Measurements from ENCODE around the gene HARS1.
A peak's percentile ranks its signal among the peaks of the same experiment; 100 is the strongest.

The HARS1 gene

GRCh38 chr5:140647042-140647419 is 44.1 kb downstream of the HARS1 start:
- Histone ChIP-seq H3K9me2 (ENCODE audit: low read depth, low read length) (no peaks in the 10 kb centered on the region), H3K27me3 (ENCODE audit: insufficient read depth, low read length) (no peaks in the 10 kb centered on the region), H3K36me3 (ENCODE audit: insufficient read depth, low read length) (peaks cover 63% of the 10 kb centered on the region), H3K4me1 (ENCODE audit: insufficient read depth, low read length, severe bottlenecking) (peaks cover 23% of the 10 kb centered on the region), H3K4me2 (ENCODE audit: low read length) (peak overlapping the region; percentile 92), H4K20me1 (ENCODE audit: insufficient read depth, low read length) (no peaks in the 10 kb centered on the region), H3K9me3 (ENCODE audit: low read length) (no peaks in the 10 kb centered on the region), H3K27ac (ENCODE audit: low read depth, low read length, poor library complexity, severe bottlenecking) (peak overlapping the region; percentile 17), H3K79me2 (ENCODE audit: insufficient read depth, low read length) (peaks cover 19% of the 10 kb centered on the region), H3F3A (ENCODE audit: insufficient read depth, low read length) (no peaks in the 10 kb centered on the region), H3K4me3 (ENCODE audit: low read depth, low read length, poor library complexity, severe bottlenecking) (peak overlapping the region; percentile 97), H2AFZ (ENCODE audit: low read length) (0 out of 2 replicates have a peak overlapping the region, but pooled peaks have one; percentile 11), H3K9ac (ENCODE audit: low read length) (peak overlapping the region; percentile 93)
- no peak for TF ChIP-seq EZH2 (IDR thresholded peaks at IDR 0.05; ENCODE audit: borderline replicate concordance, low read length)
- TF ChIP-seq CTCF (IDR thresholded peaks at IDR 0.05; ENCODE audit: low read length) = no peak

GRCh38 chr5:140642718-140643117 is 48.5 kb downstream of the HARS1 start:
- no peaks in the 10 kb centered on the region for H3K9me2 ChIP-seq (ENCODE audit: low read depth, low read length)
- H3K27me3 ChIP-seq (ENCODE audit: insufficient read depth, low read length) = no peaks in the 10 kb centered on the region
- no peak overlapping the region for H3K27ac ChIP-seq (ENCODE audit: low read depth, low read length, poor library complexity, severe bottlenecking)
- no peaks in the 10 kb centered on the region for H4K20me1 ChIP-seq (ENCODE audit: insufficient read depth, low read length)
- no peak overlapping the region for H3K9ac ChIP-seq (ENCODE audit: low read length)
- no peaks in the 10 kb centered on the region for H3F3A ChIP-seq (ENCODE audit: insufficient read depth, low read length)
- no peak overlapping the region for H3K4me2 ChIP-seq (ENCODE audit: low read length)
- TF ChIP-seq CTCF (IDR thresholded peaks at IDR 0.05; ENCODE audit: low read length) = no peak
- TF ChIP-seq EZH2 (IDR thresholded peaks at IDR 0.05; ENCODE audit: borderline replicate concordance, low read length) = no peak
- H2AFZ ChIP-seq (ENCODE audit: low read length) = no peak overlapping the region
- H3K9me3 ChIP-seq (ENCODE audit: low read length) = no peaks in the 10 kb centered on the region
- H3K36me3 ChIP-seq (ENCODE audit: insufficient read depth, low read length) = peaks cover 52% of the 10 kb centered on the region; the same call in 1 of the 2 replicates
- peaks cover 37% of the 10 kb centered on the region for H3K4me1 ChIP-seq (ENCODE audit: insufficient read depth, low read length, severe bottlenecking)
- no peak overlapping the region for H3K4me3 ChIP-seq (ENCODE audit: low read depth, low read length, poor library complexity, severe bottlenecking)
- H3K79me2 ChIP-seq (ENCODE audit: insufficient read depth, low read length) = peaks cover 11% of the 10 kb centered on the region

- H3F3A ChIP-seq (ENCODE audit: insufficient read depth, low read length) = no peaks in the 10 kb centered on the region
- H3K9me3 ChIP-seq (ENCODE audit: low read length) = no peaks in the 10 kb centered on the region
- no peak overlapping the region for H3K4me3 ChIP-seq (ENCODE audit: low read depth, low read length, poor library complexity, severe bottlenecking)
- no peaks in the 10 kb centered on the region for H3K27me3 ChIP-seq (ENCODE audit: insufficient read depth, low read length)
- H3K36me3 ChIP-seq (ENCODE audit: insufficient read depth, low read length) = peaks cover 52% of the 10 kb centered on the region; the same call in 1 of the 2 replicates
- no peak overlapping the region for H3K4me2 ChIP-seq (ENCODE audit: low read length)
- H2AFZ ChIP-seq (ENCODE audit: low read length) = no peak overlapping the region
- H3K79me2 ChIP-seq (ENCODE audit: insufficient read depth, low read length) = peaks cover 6% of the 10 kb centered on the region
- TF ChIP-seq CTCF (IDR thresholded peaks at IDR 0.05; ENCODE audit: low read length) (no peak), EZH2 (IDR thresholded peaks at IDR 0.05; ENCODE audit: borderline replicate concordance, low read length) (no peak)
- no peaks in the 10 kb centered on the region for H4K20me1 ChIP-seq (ENCODE audit: insufficient read depth, low read length)
- H3K9me2 ChIP-seq (ENCODE audit: low read depth, low read length) = no peaks in the 10 kb centered on the region
- H3K9ac ChIP-seq (ENCODE audit: low read length) = no peak overlapping the region
- H3K4me1 ChIP-seq (ENCODE audit: insufficient read depth, low read length, severe bottlenecking) = peaks cover 36% of the 10 kb centered on the region
- no peak overlapping the region for H3K27ac ChIP-seq (ENCODE audit: low read depth, low read length, poor library complexity, severe bottlenecking)
Observed at GRCh38 chr5:140641716-140642115, 49.5 kb downstream of the HARS1 start.
